RPMI8226 (cell line): Measurements from ENCODE around the gene NME9.

Source experiments
- DNase-seq: peaks from one replicate; pipeline ENCODE4 v3.0.0-alpha.2; 2015

Gene NME9

GRCh38 chr3:138331143-138331894, 1.7 kb upstream of the NME9 start:
- no peak for DNase-seq

GRCh38 chr3:138329984-138330293, 288 bp upstream of the NME9 start:
- DNase-seq, result no peak

GRCh38 chr3:138328341-138328740, 1.3 kb downstream of the NME9 start:
- no peak for DNase-seq

- no peak for DNase-seq
Observed at GRCh38 chr3:138327831-138328230, 1.8 kb downstream of the NME9 start.

GRCh38 chr3:138326866-138327595, 2.6 kb downstream of the NME9 start:
- DNase-seq, result no peak

GRCh38 chr3:138325990-138326389, 3.7 kb downstream of the NME9 start:
- no peak for DNase-seq

GRCh38 chr3:138323971-138324370, 5.7 kb downstream of the NME9 start:
- DNase-seq, result no peak

- no peak for DNase-seq
Observed at GRCh38 chr3:138317687-138318086, 12.0 kb downstream of the NME9 start.

- no peak for DNase-seq
Observed at GRCh38 chr3:138314751-138315150, 14.9 kb downstream of the NME9 start.

- DNase-seq, result no peak
Observed at GRCh38 chr3:138310494-138310893, 19.2 kb downstream of the NME9 start.

GRCh38 chr3:138308783-138309182, 20.9 kb downstream of the NME9 start:
- DNase-seq, result no peak

GRCh38 chr3:138307899-138308298, 21.8 kb downstream of the NME9 start:
- DNase-seq, result no peak

GRCh38 chr3:138303474-138303873, 26.2 kb downstream of the NME9 start:
- DNase-seq, result no peak

- no peak for DNase-seq
Observed at GRCh38 chr3:138300647-138301046, 29.0 kb downstream of the NME9 start.

- no peak for DNase-seq
Observed at GRCh38 chr3:138297876-138298275, 31.8 kb downstream of the NME9 start.

- DNase-seq, result no peak
Observed at GRCh38 chr3:138297059-138297607, 32.5 kb downstream of the NME9 start.

- DNase-seq, result no peak
Observed at GRCh38 chr3:138296639-138297038, 33.0 kb downstream of the NME9 start.

GRCh38 chr3:138289701-138290100, 40.0 kb downstream of the NME9 start:
- no peak for DNase-seq

GRCh38 chr3:138289260-138289659, 40.4 kb downstream of the NME9 start:
- no peak for DNase-seq

- DNase-seq, result no peak
Observed at GRCh38 chr3:138284957-138285477, 44.6 kb downstream of the NME9 start.

- no peak for DNase-seq
Observed at GRCh38 chr3:138284079-138284478, 45.6 kb downstream of the NME9 start.

- DNase-seq, result no peak
Observed at GRCh38 chr3:138282836-138283235, 46.8 kb downstream of the NME9 start.

- DNase-seq, result no peak
Observed at GRCh38 chr3:138281561-138281960, 48.1 kb downstream of the NME9 start.

GRCh38 chr3:138271189-138271794, 58.4 kb downstream of the NME9 start:
- DNase-seq, result no peak
